HL-60 (cell line): ENCODE measurements around the gene IL1RN.

Experiments used
- CTCF ChIP-seq: IDR thresholded peaks from one replicate; pipeline ENCODE4 v1.5.1; 2011; ENCODE audit warnings: low read length, control low read depth, inconsistent platforms; ENCODE audit not compliant: insufficient read depth
- POLR2AphosphoS5 ChIP-seq: IDR thresholded peaks from 2 replicates; pipeline ENCODE4 v1.6.1; 2012; ENCODE audit warnings: low read depth
- REST ChIP-seq: IDR thresholded peaks from 2 replicates; pipeline ENCODE4 v1.6.1; 2012; ENCODE audit warnings: low read depth; ENCODE audit not compliant: insufficient replicate concordance

- TF ChIP-seq CTCF (no peak), REST (no peak), POLR2AphosphoS5 (no peak)
Observed at GRCh38 chr2:113103277-113103676, 24.1 kb upstream of the IL1RN start.
